Glomerular endothelial cell (primary cell): ENCODE results near the gene JHY. TPM values are rescaled to one million over a fixed set of nuclear protein-coding genes. Genes with fewer than 3 reads are reported as not detected.

ENCODE experiments used
- DNase-seq: peaks from one replicate; pipeline ENCODE4 v3.0.0-alpha.2; 2011; ENCODE audit warnings: low read depth, low spot score; ENCODE audit errors: extremely low read depth
- total RNA-seq: library from RNA; depleted of rRNA; stranded (reverse); fragments of >200 nt; gene quantifications from 2 replicates; pipeline ENCODE4 v1.2.3, GENCODE V29; 2015

Gene JHY
- total RNA-seq, 1 donor from 2014 or later = 4.4 TPM

- no peak for DNase-seq
Observed at GRCh38 chr11:122937983-122938382, 55.4 kb downstream of the JHY start.

DNA sequence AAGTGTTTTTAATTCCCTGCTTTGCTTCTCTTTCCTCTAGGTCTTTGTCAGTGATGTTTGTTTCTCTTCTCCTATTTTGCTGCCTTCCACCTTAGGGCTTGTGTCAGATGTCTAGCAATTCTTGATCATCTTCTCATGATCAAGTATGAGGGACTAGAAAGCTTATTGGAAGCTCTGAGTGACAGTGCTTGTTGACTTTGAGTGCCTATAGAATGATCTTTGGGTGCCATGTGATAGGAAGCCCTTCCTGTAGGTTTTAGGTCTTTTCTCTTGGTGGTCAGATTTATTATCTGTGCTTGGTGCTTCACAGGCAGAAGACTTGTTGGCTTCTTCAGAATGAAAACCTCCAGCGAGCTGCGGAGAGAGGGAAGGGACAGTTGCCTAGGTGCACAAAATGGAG, 56.0 kb downstream of the JHY start:
- no peak for DNase-seq

GRCh38 chr11:122951211-122951610, 68.7 kb downstream of the JHY start:
- DNase-seq = no peak

GRCh38 chr11:122954455-122954854, 71.9 kb downstream of the JHY start:
- DNase-seq = no peak

DNA sequence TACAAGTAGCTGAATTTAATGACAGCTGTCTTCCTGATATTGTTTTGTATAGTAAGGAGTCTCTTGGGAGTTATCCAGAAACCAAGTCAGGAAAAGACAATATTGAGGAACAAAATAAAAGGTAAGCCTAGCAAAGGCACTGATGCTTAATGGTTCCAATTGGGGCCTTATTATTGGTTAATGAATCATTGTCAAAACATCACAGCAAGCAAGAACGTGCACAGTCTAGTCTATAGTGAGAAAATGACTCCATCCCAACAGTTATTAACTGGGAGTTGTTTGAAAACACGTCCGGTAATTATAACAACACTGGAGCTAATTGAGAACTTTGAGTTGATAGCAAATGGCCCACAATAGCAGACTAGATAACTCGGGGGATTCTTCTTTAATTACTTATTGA, 81.4 kb downstream of the JHY start:
- no peak for DNase-seq

- DNase-seq = no peak
Observed at GRCh38 chr11:122976061-122976733, 93.6 kb downstream of the JHY start.

- DNase-seq = no peak
Observed at GRCh38 chr11:122976734-122977469, 94.3 kb downstream of the JHY start.

DNA sequence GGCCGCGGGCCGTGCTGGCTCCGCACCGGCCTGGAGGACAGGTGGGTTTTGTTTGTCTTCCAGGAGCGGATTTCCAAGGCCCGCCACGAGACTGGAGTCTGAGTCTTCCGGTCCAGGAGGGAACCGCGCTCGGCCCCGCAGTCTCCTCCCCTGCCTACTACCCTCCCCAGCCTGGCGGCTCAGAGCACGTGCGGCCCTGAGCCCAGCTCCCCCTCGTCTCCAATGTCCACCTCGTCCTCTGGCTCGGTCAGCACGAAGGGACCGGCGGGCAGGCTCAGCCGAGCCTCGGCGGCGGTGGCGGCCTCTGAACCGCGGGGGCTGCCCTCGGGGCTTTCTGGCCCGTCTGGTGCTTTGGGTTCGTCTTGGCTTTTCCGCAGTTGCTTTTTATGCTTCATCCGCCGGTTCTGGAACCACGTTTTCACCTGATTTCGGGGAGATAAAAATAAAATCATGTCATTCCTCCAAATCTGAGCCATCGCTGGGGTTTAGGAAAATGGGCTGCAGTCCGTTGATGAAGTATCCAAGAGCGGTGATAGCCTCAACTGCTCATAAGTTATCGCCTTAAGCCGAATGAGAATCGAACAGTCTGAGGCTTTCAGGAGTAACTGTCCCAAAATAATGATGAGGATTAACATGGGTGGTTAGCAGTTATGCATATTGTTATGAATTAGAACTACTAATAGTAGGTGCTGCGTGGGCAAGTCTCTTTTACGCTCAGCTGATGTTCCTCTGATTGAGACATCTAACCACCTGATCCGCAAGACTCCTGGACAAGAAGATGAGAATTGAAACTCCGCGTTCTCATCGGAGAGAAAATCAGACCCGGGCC, 95.1 kb downstream of the JHY start:
- no peak for DNase-seq

DNA sequence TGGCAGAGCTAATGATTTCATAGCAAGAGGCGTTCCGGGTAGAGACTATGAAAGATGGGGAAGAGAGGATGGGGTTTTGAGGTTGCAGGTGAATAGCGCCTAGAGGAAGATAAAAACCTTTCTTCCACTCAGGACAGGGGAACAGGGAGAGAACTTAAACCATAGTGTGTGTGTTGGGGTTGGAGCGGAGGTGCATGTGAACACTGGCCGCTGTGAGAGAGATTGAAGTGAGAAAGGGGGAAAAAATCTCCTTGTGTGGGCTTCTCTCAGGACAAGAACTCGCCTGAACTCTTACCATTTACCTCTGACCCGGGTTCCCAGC, 95.7 kb downstream of the JHY start:
- no peak for DNase-seq

- DNase-seq = no peak
Observed at GRCh38 chr11:122979103-122979814, 96.7 kb downstream of the JHY start.

DNA sequence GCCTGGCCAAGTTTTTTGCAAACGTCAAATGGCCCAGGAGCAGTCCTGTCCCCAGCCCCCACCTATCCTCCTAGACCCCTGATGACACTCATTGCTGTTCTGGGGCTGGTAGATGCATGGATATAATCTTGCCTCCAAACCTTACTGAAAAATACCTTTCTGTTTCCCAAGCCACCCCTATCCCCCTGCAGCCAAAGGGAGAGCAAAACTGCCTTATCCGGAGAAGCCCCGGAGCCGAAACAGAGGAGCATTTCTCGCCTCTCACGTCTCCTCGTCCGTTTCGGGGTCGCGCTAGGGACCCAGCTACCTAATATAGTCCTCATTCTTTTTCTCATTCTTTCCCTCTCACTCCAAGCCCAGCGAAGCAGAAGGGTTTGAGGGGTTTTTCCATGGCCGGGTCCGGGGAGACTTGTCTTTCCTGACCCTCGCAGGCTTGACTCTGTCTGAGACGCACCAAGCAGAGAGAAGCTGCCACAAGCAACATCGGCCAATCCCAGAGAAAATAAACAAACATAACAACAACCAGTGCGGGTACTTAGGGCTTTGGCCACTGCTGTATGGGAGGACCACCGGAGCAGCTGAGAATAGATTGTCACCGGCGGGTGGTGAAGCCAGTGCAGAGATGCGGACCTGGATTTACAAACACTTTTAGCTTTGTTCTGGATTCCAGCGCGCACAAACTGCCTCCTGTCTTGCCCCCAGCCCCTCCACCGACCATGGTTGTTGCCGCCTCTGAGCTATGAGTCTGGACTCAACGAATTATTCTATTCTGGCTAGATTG, 97.4 kb downstream of the JHY start:
- no peak for DNase-seq

DNA sequence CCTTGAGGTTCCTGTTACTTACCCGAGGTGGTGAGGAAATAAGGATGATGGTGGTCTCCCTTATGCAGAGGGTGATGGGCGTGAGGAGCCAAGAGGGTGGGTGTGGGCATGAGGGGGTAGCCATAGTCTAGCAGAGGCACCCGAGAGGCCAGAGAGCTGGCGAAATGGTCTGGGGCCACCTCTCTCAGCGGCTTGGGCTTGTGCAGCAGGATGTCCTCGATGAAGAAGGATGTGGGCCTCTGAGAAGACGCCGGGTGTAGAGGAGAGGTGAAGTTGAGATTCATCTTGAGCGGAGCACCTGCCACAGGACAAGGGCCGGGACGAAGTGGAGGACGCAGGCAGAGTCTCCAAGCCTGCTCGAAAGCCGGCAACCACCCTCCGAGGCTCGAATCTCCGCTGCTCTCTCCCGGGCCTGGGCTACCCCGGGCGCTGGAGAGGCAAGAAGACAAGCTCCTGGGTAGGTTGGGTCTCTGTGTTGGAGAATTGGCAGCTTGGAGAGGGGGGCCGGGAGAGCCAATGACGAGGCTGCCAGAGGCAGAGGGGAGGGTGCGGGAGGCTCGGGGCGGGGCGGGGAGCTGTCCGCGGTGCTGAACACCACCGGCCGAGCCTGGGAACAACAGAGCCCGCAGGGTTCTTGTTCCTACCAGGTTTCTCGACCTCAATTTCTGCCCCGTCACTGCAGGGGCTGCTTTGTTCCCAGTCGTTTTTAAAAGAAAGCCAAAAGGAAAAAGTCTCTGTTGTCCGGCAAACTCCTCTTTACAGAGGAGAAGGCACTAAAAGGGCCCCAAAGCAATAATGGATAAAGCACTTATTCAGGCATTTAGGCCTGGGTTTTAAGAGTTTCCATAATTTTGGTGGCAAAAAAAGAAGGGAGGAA, 99.1 kb downstream of the JHY start, which contains the start of gene BSX:
Gene BSX, minus strand, starts transcription at position 447 of the 877 bp plus-strand sequence. Its CDS starts 163 bp downstream, at position 284.
- DNase-seq = no peak

- no peak for DNase-seq
Observed at GRCh38 chr11:122983438-122984185, 101.1 kb downstream of the JHY start.

- no peak for DNase-seq
Observed at GRCh38 chr11:122984186-122985011, 101.8 kb downstream of the JHY start.

GRCh38 chr11:122995526-122995925, 113.0 kb downstream of the JHY start:
- no peak for DNase-seq

DNA sequence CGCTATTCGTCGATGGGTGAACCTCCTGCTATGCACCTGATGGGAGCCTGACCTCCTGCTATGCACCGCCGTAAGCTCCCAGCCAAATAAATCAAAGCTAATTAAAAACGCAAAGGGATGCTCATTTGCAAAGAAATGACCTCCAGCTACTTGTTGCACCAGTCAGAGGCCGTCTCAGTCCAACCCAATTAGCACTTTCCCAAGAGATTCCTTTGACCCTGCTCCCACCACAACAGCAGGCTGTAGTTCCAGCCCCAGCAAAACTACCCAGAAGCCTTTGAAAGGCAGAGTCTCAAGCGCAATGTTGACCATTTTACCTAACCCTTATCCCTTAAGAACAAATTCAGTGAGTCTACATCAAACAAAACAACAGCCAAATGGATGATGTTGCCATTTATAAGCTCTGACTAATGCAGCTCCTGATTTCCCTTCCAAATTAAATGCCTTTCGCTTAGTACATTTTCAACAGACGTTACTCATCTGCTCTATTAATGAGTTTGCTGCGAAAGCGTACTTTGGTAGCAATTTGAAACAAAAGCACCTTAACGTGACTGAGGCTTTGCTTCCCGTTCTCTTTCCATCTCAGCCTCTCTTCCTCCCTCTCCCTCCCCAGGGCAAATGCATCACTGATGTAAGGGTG, 116.3 kb downstream of the JHY start:
- DNase-seq = no peak

GRCh38 chr11:123000721-123001120, 118.2 kb downstream of the JHY start:
- no peak for DNase-seq
